Heart left ventricle (tissue), 13 donors: Measurements from ENCODE around the gene OTUD6A.

ENCODE experiments used
- CTCF ChIP-seq, 12 donors: fragments of 200-600 bp; sonication (generic) in 4 of 12; IDR thresholded peaks; one replicate each; pipeline versions ENCODE4 v1.5.0 to v1.8.0; 2018 to 2022; ENCODE audit warnings: antibody characterized with exemption in 12 of 12, mild to moderate bottlenecking in 5 of 12
- POLR2A ChIP-seq, 2 donors: fragments of 450-650 bp; IDR thresholded peaks; one replicate each; pipeline ENCODE4 v1.6.1; 2017; ENCODE audit warnings: antibody characterized with exemption in 2 of 2, mild to moderate bottlenecking in 2 of 2, moderate library complexity in 2 of 2
- donor health status: ischemic (EF 13 %, LVEDD 7.1; RV severe dilation, severe dysfunction).
- donor health status: DM: no; HTN: yes; CAD: no.
- donor health status: DM: no; HTN: no; CAD: no.
- donor health status: ischemic (EF 25% LVEDD 6.9; RV normal size, moderate dysfunction).
- donor health status: ischemic (EF 25% LVEDD 5.7; RV mildly dilated, moderate dysfunction).
- donor health status: ischemic (EF 35%, LVEDD 5.7; RV mildly dilated, moderate dysfunction).
- donor health status: nonischemic (EF 11% LVEDD 7.7; RV severe dilation, severe dysfunction).
- donor health status: DM: yes; HTN: yes; CAD: no.
- donor health status: PGD.
- donor health status: ischemic (EF 29% LVEDD 5.4; RV normal size, mild dysfunction).
- donor health status: nonischemic (EF 23%, LVEDD 6.1; RV moderate dilation, normal function).

GRCh38 chrX:70046978-70047377 lies 15.3 kb upstream of the OTUD6A start:
- TF ChIP-seq POLR2A (IDR thresholded peaks at IDR 0.05) (no peak), CTCF (IDR thresholded peaks at IDR 0.05) (no peak)
